Large intestine (tissue), 3 donors: ENCODE data around the gene RPTOR. TPM values are rescaled to one million over a fixed set of nuclear protein-coding genes. Genes with fewer than 3 reads are reported as not detected.
"Not testable (repeated sequence)": the region's sequence is repeated elsewhere in the genome, so short reads cannot be mapped to it uniquely, and the experiment has no call there.

Source experiments
- DNase-seq, 2 donors: peaks; one replicate each; pipeline versions ENCODE4 v3.0.0 to v3.0.0-alpha.2; 2013
- H3K27ac ChIP-seq: one replicate; pipeline ENCODE4 v1.5.1; 2013; ENCODE audit warnings: low read length
- H3K27me3 ChIP-seq: 2 replicates; pipeline ENCODE4 v1.6.1; 2013; ENCODE audit warnings: low read length; ENCODE audit not compliant: control insufficient read depth, insufficient read depth
- H3K36me3 ChIP-seq: 2 replicates; pipeline ENCODE4 v1.6.1; 2013; ENCODE audit warnings: low read length; ENCODE audit not compliant: control insufficient read depth, insufficient read depth
- H3K4me1 ChIP-seq: one replicate; pipeline ENCODE4 v1.6.1; 2013; ENCODE audit warnings: low read length; ENCODE audit not compliant: control insufficient read depth, insufficient read depth
- H3K4me3 ChIP-seq: one replicate; pipeline ENCODE4 v1.5.1; 2013; ENCODE audit warnings: low read length
- H3K9me3 ChIP-seq: one replicate; pipeline ENCODE4 v1.6.1; 2013; ENCODE audit warnings: mild to moderate bottlenecking, low read depth, low read length, moderate library complexity; ENCODE audit not compliant: control insufficient read depth
- WGBS: methylation state at CpG from one replicate; pipeline ENCODE4 v1.1.5; 2013; ENCODE audit warnings: low lambda C conversion rate; ENCODE audit not compliant: insufficient coverage; 5-methylcytosine and 5-hydroxymethylcytosine counted together
- polyA plus RNA-seq: library from polyadenylated mRNA; unstranded; fragments of 120-200 nt; gene quantifications from one replicate; pipeline ENCODE4 v1.2.1, GENCODE V29; 2013

The RPTOR gene
- polyA plus RNA-seq, 1 donor: 16.8 TPM

DNA sequence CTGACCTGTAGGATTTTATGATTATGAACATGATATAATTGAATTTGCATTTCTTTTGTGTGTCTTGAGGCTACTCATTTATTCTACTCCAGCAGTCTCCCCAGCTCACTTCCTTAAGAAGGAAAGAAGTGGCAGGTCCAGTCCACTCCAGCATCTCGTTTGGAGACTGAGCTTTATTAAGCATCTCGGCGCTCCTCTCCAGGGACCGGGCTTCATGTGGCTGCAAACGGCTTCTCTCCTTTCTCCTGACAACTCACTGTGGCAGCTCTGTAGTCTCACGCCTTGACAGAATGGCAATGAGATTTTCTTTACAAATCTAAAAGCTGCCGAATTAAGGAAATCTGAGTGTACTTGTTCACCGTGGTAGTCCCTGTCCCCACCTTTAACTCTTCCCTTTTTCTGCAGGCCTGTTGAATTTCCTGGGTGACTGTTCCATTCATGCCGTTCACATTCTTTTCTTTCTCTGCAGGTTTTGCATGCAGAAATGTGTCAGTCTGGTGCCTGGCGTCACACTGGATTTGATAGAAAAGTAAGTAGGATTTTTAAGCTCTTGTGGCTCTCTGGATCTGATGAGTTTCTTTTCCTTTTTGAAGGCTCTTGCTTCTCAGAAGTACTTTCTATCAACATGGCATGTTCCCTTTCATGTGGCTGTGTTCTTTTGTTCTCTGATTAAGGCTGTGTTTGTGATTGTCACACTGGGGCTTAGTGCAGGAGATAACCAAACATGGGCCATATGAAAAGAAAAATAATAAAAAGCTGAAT, 246.5 kb downstream of the RPTOR start:
- Histone ChIP-seq H3K27me3 (no peaks in the 10 kb centered on the region), H3K36me3 (peaks cover 3% of the 10 kb centered on the region), H3K4me1 (no peaks in the 10 kb centered on the region), H3K4me3 (no peak overlapping the region), H3K27ac (no peak overlapping the region), H3K9me3 (no peaks in the 10 kb centered on the region)
- DNase-seq: no peak
- 40% methylated on average over 2 of the region's 10 CpGs for WGBS

DNA sequence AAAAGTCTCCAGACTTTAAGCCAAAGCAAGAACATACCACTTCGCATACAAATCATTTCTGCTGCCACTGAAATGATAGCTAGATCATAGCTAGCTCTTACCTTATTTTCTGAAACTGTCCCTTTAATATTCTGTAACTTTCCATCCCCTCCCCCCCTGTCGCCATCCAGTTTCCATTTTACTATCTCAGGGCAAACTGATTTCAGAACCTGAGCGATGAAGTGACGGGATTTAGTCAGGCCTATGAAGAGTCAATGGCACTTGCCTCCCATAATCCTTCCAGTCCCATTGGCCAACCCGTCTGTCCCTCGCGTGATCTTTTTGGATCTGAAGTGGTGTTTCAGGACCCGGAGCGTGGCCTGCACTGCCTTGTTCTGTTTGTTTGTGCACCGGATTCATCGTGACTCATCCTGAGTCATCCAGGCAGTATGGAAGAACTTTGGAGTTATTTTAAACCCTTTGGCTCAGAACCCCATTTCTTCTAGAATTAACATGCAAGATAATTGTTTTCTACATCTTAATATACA, 247.2 kb downstream of the RPTOR start:
- Histone ChIP-seq H3K9me3 (no peaks in the 10 kb centered on the region), H3K36me3 (peaks cover 3% of the 10 kb centered on the region), H3K27me3 (no peaks in the 10 kb centered on the region), H3K4me1 (no peaks in the 10 kb centered on the region), H3K27ac (no peak overlapping the region), H3K4me3 (no peak overlapping the region)
- WGBS: 86% methylated on average over 1 of the region's 11 CpGs
- DNase-seq: peak in 1 of 2 donors; percentile 43

DNA sequence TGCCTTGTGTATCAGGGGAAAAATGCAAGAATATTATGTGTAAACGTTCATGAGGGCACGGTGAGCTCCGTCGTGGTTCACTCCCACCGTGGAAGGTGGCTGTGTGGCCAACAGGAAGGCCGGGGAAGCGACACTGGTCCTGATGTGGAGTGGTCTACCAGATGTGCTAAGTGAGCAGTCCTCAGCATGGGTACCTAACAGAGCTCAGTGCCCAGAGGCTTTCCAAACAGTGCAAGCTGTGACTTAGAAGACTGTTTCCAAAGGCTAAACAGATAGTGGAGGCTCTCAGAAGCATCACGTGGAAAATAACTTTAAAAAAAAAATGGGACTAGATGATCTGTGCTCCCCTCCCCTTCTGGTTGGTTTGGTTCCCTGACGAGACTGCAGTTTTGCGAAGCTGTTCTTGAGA, 247.7 kb downstream of the RPTOR start:
- DNase-seq: no peak
- WGBS: 50% methylated on average over 1 of the region's 10 CpGs
- peaks cover 3% of the 10 kb centered on the region for H3K36me3 ChIP-seq
- H3K9me3 ChIP-seq: no peaks in the 10 kb centered on the region
- H3K27me3 ChIP-seq: no peaks in the 10 kb centered on the region
- H3K4me1 ChIP-seq: no peaks in the 10 kb centered on the region
- H3K27ac ChIP-seq: no peak overlapping the region
- H3K4me3 ChIP-seq: no peak overlapping the region

DNA sequence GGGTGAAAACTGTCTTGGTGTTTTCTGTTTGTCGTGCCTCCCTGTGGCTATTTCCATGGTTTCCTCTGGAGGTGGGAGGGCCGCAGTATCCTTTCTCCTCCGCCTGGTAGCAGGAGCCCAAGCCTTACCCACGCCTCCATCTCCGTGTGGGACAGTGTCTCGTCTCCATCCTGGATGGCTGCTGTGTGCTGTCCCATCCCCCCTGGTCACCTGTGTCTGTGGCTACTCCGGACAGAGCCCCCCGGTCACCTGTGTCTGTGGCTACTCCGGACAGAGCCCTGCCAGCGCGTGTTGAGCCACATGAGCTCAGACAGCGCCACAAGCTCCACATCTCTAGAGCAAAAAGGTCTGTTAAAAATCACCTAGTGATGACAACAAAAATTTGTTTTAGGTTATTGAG, 248.8 kb downstream of the RPTOR start:
- Histone ChIP-seq H3K4me3 (no peak overlapping the region), H3K27ac (no peak overlapping the region), H3K4me1 (no peaks in the 10 kb centered on the region), H3K27me3 (no peaks in the 10 kb centered on the region), H3K9me3 (no peaks in the 10 kb centered on the region), H3K36me3 (peaks cover 3% of the 10 kb centered on the region)
- no CpG with 5 or more reads among the region's 12 CpGs for WGBS
- no peak for DNase-seq

DNA sequence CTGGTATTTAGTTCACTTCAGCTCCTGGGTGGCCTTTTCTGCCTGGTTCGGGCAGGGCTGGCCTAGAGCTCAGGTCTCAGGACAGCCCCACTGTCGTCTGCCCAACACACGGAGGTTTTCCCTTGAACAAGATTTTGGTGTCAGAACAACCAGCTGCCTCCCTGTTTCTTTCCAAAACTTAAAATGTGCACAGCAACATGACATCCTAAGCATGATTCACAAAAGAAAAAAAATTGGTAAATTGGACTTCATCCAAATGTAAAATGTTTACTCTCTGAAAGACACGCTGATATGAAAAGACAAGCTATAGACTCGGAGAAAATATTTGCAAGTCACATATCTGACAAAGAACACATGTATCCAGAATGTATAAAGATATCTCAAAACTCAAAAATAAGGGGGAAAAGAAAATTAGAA, 249.2 kb downstream of the RPTOR start:
- Histone ChIP-seq H3K9me3 (no peaks in the 10 kb centered on the region), H3K4me1 (no peaks in the 10 kb centered on the region), H3K27ac (no peak overlapping the region), H3K36me3 (peaks cover 3% of the 10 kb centered on the region), H3K27me3 (no peaks in the 10 kb centered on the region), H3K4me3 (no peak overlapping the region)
- no peak for DNase-seq
- WGBS: 67% methylated on average over 1 of the region's 5 CpGs

DNA sequence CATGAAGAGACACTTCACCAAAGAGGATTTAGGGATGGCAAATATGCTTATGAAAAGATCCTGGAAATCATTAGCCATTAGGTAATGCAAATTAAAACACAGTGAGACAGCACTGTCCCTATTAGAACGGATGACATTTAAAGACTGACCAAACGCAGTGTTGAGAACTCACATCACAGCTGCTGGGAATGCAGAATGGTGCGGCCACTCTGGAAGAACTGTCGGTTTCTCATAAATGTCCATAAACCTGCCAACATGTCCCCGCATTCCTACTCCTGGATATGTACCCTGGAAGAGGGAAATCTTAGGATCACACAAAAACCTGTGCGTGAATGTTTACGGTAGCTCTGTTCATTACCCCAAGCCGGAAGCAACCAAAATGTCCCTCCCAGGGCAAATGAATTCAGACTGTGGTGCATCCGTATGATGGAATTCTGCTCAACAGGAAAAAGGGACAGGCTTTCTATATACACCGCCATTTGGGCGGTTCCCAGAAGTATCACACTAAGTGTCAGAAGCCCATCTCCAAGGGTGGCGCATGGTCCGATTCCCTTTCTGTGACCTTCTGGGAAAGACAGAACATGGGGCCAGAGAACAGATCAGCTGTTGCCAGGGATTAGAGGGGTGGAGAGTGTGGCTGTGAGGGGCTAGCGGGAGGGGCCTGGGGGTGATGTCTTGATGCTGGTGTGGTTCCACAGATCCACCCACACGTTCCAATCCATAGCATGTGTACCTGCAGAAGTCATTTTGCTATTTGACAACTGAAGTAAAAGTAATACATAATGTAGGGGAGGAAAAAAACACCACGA, 249.8 kb downstream of the RPTOR start:
- peaks cover 3% of the 10 kb centered on the region for H3K36me3 ChIP-seq
- no peak overlapping the region for H3K27ac ChIP-seq
- DNase-seq: no peak
- no peaks in the 10 kb centered on the region for H3K4me1 ChIP-seq
- no peaks in the 10 kb centered on the region for H3K9me3 ChIP-seq
- H3K4me3 ChIP-seq: no peak overlapping the region
- no peaks in the 10 kb centered on the region for H3K27me3 ChIP-seq
- WGBS: no CpG with 5 or more reads among the region's 16 CpGs

DNA sequence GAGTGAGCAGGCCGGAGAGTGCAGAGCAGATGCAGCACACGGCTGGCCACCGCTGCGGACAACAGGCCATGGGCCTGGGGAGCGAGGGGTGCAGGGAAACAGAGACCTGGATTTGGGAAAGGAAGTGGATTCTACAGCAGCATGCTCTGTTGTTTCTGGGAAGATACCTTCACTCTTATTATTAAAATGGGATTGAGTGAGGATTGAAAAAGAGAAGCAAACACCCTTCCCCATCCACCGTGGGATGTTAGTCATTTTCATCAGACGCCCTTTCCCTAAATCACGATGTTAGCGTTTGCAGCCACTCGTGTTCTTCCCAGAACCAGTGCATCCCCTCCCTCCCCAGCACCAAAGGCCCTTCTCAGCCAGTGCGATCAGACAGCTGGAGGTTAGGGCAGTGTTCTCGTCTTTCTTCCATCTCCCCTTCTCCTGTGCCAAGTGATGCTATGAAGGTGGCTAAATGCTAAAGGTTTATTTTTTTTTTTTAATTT, 250.5 kb downstream of the RPTOR start:
- Histone ChIP-seq H3K4me3 (no peak overlapping the region), H3K9me3 (no peaks in the 10 kb centered on the region), H3K27ac (no peak overlapping the region), H3K4me1 (no peaks in the 10 kb centered on the region), H3K27me3 (no peaks in the 10 kb centered on the region), H3K36me3 (peaks cover 5% of the 10 kb centered on the region)
- 96% methylated on average over 4 of the region's 12 CpGs for whole genome bisulfite sequencing
- DNase-seq: no peak

DNA sequence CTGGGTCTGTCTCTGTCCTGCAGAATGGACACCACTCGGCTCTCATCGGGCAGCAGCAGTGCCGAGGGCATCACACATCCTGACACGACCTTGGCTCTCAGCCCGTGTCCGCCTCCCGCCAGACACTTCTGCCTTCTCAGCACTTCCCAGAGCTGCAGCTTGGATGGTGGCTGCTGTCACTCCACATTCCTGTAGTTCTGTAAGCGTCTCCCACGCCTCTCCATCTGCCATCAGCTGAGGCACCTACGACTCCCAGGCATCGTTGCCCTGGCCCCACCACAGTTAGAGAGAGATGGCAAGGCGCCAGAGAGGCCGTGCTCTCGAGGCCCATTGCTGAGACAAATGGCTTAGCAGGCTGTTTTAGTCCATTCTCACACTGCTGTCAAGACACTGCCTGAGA, 251.1 kb downstream of the RPTOR start:
- no CpG with 5 or more reads among the region's 14 CpGs for WGBS
- no peak overlapping the region for H3K27ac ChIP-seq

DNA sequence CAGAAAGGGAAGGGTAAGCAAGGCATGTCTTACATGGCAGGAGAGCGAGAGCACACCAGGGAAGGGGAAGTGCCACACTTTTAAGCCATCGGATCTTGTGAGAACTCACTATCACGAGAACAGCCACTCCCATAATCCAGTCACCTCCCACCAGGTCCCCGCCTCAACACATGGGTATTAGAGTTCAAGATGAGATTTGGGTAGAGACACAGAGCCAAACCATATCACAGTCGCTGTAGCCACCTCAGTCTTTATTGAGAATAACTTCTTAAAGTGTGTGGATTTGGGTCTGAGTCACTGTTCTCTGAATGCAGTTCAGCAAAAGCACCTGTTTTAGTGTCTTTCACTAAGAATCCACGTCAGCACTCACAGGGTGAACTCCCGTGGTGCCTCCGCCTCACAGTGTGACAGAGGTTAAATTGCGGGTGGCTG, 251.8 kb downstream of the RPTOR start:
- Histone ChIP-seq H3K27me3 (no peaks in the 10 kb centered on the region), H3K9me3 (no peaks in the 10 kb centered on the region), H3K4me3 (no peak overlapping the region), H3K4me1 (no peaks in the 10 kb centered on the region), H3K36me3 (peaks cover 5% of the 10 kb centered on the region), H3K27ac (no peak overlapping the region)
- peak in 1 of 2 donors; percentile 34 for DNase-seq
- WGBS: no CpG with 5 or more reads among the region's 9 CpGs

More for the DNA sequence above, 251.1 kb downstream of the RPTOR start:
- no peaks in the 10 kb centered on the region for H3K4me1 ChIP-seq
- H3K27me3 ChIP-seq: no peaks in the 10 kb centered on the region
- H3K9me3 ChIP-seq: no peaks in the 10 kb centered on the region
- no peak overlapping the region for H3K4me3 ChIP-seq
- no peak for DNase-seq
- peaks cover 5% of the 10 kb centered on the region for H3K36me3 ChIP-seq

DNA sequence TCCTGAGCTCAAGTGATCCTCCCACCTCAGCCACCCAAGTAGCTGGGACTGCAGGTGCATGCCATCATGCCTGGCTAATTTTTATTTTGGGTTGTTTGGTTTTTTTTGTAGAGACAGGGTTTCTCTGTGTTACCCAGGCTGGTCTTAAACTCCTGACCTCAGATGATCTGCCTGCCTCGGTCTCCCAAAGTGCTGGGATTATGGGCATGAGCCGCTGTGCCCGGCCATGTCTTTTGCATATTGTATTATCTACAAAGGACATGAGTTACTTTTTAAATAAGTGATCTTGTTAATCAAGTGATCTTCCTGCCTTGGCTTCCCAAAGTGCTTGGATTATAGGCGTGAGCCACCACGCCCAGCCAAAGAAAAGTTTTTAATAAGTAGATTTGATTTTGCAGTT, 252.6 kb downstream of the RPTOR start:
- not testable (repeated sequence) for H3K27me3 ChIP-seq, H3K9me3 ChIP-seq, DNase-seq, H3K36me3 ChIP-seq, H3K4me1 ChIP-seq, H3K4me3 ChIP-seq, H3K27ac ChIP-seq
- no CpG with 5 or more reads among the region's 5 CpGs for WGBS
